H4 (cell line): ENCODE results near the gene UGT3A2. TPM values are rescaled to one million over a fixed set of nuclear protein-coding genes. Genes with fewer than 3 reads are reported as not detected.

Experiments used
- DNase-seq: peaks from one replicate; pipeline ENCODE4 v3.0.0-alpha.2; 2015; ENCODE audit warnings: low spot score
- total RNA-seq: library from RNA; depleted of rRNA; stranded (reverse); fragments of >200 nt; shearing (Covaris generic); gene quantifications from 2 replicates; pipeline ENCODE4 v1.2.3, GENCODE V29; 2014; rRNA removed

The UGT3A2 gene
- total RNA-seq, 1 experiment from 2014 or later: 0.12 TPM

DNA sequence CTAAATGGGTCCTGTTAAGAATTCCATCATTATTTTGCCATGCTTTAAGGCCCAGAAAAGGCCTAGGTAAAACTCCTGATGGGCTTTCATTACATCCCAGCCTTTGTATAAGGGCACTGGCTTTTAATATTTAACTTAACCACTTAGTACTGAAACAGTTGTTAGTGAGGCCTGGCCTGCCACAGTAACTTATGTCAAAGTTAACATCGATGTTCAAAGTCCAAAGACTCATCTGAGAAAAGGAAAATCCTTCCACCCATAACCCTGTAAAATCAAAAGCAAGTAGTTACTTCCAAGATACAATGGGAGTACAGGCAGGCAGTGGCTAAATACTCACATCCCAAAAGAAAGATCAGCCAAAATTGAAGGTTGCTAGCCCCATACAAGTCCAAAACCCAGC lies 60.5 kb downstream of the UGT3A2 start:
- DNase-seq: no peak

DNA sequence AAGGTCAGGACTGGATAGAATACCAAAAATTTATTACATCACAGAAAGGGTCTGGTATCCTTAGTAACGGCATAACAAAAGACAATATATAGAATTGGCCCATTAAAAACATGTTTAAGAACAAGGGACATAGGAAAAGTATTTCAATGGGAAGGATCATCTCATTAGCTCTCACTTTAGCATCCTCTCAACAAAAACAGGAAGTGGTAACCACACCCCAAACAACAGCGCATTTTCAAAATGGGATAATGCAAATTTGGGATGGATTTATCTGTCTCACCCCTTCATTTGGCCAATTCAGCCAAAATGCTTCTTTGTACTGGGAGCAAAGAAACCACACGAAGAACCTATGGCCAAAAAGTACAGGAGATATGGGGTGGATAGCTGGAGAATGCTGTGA lies 65.7 kb downstream of the UGT3A2 start:
- DNase-seq: no peak

DNA sequence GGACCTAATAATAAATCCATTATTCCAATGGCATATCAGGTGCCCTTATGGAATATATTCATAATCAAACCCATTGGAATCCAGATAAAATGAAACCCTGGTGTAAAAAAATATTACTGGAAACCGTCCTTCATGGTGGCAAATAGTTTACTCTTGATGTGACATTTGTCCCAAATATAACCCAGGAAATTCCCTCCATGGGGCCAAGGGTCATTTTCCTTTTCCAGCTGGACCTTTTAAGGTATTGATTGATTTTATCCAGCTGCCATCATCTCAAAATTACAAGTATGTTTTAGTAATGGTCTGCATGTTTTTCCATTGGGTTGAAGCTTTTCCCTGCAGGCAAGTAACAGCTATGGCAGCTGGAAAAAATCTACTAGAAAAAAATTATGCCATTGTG lies 67.1 kb downstream of the UGT3A2 start:
- no peak for DNase-seq

DNA sequence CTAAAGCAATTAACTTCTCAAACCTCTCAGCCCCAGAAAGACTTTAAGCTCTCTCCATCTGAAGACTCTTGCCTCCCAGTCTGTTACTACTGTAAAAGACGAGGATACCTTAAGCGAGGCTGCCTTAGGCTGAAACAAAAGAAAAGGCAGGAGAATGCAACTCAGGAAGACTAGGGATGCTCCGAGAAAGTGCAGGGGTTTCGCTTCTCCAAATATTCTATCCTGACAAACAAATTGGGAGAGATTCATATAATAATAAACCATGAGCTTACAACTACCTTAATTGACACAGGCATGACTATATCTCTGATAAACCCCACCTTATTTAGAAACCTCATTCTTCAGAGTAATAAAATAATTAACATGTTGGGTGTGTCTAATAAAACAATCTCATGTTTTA lies 70.6 kb downstream of the UGT3A2 start:
- DNase-seq: no peak

DNA sequence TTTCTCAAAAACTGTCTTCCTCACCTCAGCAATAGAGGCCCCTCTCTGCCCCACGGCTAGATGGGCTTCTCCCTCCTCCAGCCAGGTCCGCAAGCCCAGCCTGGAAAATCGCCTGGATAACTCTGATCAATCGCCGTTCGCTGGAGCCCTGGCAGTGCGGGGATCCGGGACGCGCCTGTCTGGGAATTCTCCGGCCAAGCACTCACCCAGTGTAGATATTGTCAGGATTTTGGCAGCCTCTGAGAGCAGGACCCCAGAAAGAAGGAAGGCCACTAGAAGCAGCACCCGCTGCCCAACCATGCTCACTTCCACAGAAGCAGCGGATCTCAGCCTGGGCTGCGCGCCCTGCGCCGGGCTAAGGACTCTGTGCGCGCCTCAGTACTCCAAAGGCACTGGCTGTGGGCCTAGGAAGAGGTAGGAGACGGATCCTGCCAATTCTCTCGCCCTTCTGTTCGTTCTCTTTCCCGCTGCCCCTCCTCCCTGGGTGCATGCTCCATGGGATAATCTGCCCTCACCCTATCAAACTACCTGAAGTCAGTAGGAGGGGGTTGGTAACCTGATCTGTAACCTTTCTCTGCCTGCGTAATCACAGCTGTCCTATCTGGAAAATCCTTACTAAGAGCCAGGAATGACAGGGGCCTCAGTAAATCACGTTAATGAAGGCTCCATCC lies 75.6 kb downstream of the UGT3A2 start, which contains the start of gene UGT3A1:
TSS of gene UGT3A1 (minus strand) at position 450 of the 671 bp plus-strand sequence. CDS start at position 300, 150 bp downstream.
- DNase-seq: no peak

DNA sequence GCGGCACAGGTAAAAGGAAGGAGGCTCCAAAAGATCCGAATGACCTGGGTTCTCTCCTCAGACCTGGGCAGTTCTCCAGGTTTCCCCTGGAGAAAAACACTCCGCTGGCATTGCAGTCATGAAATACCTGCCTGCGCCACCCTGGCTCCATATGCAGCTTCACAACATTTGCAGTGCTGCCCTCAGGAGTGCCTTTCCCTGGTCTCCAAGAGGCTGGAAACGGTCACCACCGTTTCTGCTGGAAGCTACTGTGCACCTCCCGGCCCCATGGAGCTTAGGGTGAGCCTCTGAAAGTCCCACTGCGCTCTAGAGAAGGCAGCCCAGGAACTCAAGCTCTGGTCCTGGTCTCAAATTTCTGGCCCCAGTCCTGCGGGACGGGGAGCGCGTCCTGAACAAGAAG lies 76.2 kb downstream of the UGT3A2 start:
- DNase-seq: no peak

DNA sequence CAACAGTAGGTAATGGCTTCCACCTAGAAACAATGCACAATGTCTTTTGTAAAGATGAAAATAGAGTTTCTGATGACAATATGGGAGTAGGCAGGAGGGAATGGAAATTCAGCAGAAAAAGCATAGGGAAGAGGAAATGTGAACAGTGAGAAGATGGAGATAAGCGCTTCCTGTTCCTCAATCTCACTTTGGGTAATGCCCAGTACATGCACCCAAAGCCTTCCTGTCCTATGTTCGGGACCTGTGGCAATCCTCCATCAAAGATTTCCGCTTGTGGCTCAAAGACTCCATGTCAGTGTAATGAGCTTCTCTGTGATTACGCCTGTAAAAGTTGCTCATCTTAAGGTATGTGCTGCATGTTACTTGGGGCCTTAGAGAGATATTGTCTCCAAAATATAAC lies 78.2 kb downstream of the UGT3A2 start:
- DNase-seq: no peak

DNA sequence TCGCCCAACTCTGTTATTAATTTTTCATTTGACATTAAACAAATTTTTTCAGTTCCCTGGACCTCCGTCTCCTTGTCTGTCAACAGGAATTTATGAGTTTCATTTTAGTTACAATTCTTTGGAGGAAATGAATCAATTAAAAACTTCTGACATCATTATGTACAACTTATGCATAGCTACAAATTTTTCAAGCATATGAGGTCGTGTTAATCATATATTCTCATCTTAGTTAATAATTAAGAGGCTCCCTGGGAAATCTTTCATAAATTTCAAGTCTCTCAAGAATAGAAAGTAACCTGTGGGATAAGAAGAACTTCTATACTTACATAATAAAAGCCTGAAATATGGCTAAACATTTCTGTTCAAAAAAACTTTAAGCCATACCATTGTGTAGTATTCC lies 78.9 kb downstream of the UGT3A2 start:
- DNase-seq: no peak

Other genes with a start within 250 kb of the UGT3A2 start
- gene IL7R, start 210.0 kb downstream of the UGT3A2 start, total RNA-seq: 9.0 and 10.6 TPM in 2 replicates
- not detected in 2 replicates for gene CAPSL, start 128.3 kb downstream of the UGT3A2 start, total RNA-seq
- not detected in 2 replicates for gene UGT3A1, start 75.5 kb downstream of the UGT3A2 start, total RNA-seq
- 8.8 and 42.3 TPM in 2 replicates for gene LMBRD2, start 85.0 kb upstream of the UGT3A2 start, total RNA-seq
- 61.6 and 84.5 TPM in 2 replicates for gene SKP2, start 85.2 kb upstream of the UGT3A2 start, total RNA-seq
- gene NADK2, start 175.0 kb upstream of the UGT3A2 start, total RNA-seq: 25.9 and 30.4 TPM in 2 replicates
- gene RANBP3L, start 235.0 kb upstream of the UGT3A2 start, total RNA-seq: 1.6 and 8.7 TPM in 2 replicates